Vagina (tissue), 2 donors: ENCODE results near the gene ILF3.

Experiments
- POLR2A ChIP-seq, 2 donors: fragments of 450-650 bp; IDR thresholded peaks; one replicate each; pipeline ENCODE4 v1.6.1; 2017; ENCODE audit warnings: antibody characterized with exemption in 2 of 2, mild to moderate bottlenecking in 2 of 2, moderate library complexity in 2 of 2
- POLR2AphosphoS5 ChIP-seq, 2 donors: sonication (generic); formaldehyde crosslinking; IDR thresholded peaks; one replicate each; pipeline ENCODE4 v1.9.0; 2017; ENCODE audit warnings: antibody characterized with exemption in 2 of 2, mild to moderate bottlenecking in 2 of 2, low read depth in 1 of 2; ENCODE audit not compliant: insufficient read depth in 1 of 2
- TF ChIP-seq, protein P1 (sequence below), 3 experiments: fragments of 450-650 bp in 2 of 3; fragments of 200-600 bp in 1 of 3; sonication (generic) in 1 of 3; IDR thresholded peaks; one replicate each; pipeline ENCODE4 v1.5.1; 2017 to 2019; ENCODE audit warnings: antibody characterized with exemption in 3 of 3, mild to moderate bottlenecking in 2 of 3, moderate library complexity in 2 of 3

DNA sequence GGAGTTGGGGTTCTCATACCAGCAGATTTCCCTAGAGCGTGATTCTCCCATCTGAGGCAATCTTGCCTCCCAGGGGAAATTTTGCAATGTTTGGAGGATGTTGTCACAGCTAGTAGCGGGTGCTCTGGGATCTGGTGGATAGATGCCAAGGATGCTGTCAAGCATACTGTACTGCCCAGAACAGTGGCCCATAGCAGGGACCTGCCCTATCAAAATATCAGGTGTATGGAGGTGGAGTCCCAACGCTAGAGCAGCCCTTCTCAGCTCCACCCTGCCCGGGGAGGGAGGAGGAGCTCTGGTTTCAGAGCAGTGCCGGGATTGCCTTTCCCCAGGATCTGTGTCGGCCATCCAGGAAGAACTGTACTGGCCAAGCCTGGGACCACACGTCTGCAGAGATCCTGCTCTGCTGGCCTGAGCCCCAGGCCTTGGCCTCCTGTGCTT is 36.2 kb downstream of the ILF3 start:
- TF ChIP-seq, protein P1, sequence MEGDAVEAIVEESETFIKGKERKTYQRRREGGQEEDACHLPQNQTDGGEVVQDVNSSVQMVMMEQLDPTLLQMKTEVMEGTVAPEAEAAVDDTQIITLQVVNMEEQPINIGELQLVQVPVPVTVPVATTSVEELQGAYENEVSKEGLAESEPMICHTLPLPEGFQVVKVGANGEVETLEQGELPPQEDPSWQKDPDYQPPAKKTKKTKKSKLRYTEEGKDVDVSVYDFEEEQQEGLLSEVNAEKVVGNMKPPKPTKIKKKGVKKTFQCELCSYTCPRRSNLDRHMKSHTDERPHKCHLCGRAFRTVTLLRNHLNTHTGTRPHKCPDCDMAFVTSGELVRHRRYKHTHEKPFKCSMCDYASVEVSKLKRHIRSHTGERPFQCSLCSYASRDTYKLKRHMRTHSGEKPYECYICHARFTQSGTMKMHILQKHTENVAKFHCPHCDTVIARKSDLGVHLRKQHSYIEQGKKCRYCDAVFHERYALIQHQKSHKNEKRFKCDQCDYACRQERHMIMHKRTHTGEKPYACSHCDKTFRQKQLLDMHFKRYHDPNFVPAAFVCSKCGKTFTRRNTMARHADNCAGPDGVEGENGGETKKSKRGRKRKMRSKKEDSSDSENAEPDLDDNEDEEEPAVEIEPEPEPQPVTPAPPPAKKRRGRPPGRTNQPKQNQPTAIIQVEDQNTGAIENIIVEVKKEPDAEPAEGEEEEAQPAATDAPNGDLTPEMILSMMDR (IDR thresholded peaks at IDR 0.05), result no peak
- TF ChIP-seq POLR2A (IDR thresholded peaks at IDR 0.05) (no peak), POLR2AphosphoS5 (IDR thresholded peaks at IDR 0.05; ENCODE audit: insufficient read depth in 1 of 2, low read depth in 1 of 2) (no peak)
